Measurements from ENCODE around the gene MACROD2.

MACROD2 gene

GRCh38 chr20:15289337-15289736 lies 1294.0 kb downstream of the MACROD2 start:
- POLR2A ChIA-PET, result no interaction called here
- no peak overlapping the region for H3K27ac ChIP-seq (ENCODE audit: extremely low read depth, low read depth, low read length)
- CTCF ChIA-PET, result no interaction called here
- H3K9me3 ChIP-seq (ENCODE audit: control insufficient read depth, insufficient read depth, low read depth, low read length), result no peaks in the 10 kb centered on the region
- no peaks in the 10 kb centered on the region for H3K4me1 ChIP-seq (ENCODE audit: control insufficient read depth, insufficient read depth, low read length)
- TF ChIP-seq CTCF (tag by site-specific recombination; IDR thresholded peaks at IDR 0.05) (no peak), ZNF223 (tag by site-specific recombination; IDR thresholded peaks at IDR 0.05) (no peak), ZNF148 (tag by site-specific recombination; IDR thresholded peaks at IDR 0.05; ENCODE audit: borderline replicate concordance) (no peak), SP7 (tag by site-specific recombination; IDR thresholded peaks at IDR 0.05) (no peak), ZNF24 (tag by site-specific recombination; IDR thresholded peaks at IDR 0.05) (no peak), GLI4 (tag by site-specific recombination; IDR thresholded peaks at IDR 0.05) (no peak), ZNF174 (tag by site-specific recombination; IDR thresholded peaks at IDR 0.05) (no peak), HOXC10 (CRISPR knock-in tag; IDR thresholded peaks at IDR 0.05) (no peak), ZBTB8A (tag by site-specific recombination; IDR thresholded peaks at IDR 0.05) (no peak), ZNF274 (IDR thresholded peaks at IDR 0.05; ENCODE audit: low read length) (no peak), ZNF274 (tag by site-specific recombination; IDR thresholded peaks at IDR 0.05; ENCODE audit: borderline replicate concordance) (no peak), ZNF26 (tag by site-specific recombination; IDR thresholded peaks at IDR 0.05) (no peak), PRDM10 (tag by site-specific recombination; IDR thresholded peaks at IDR 0.05) (no peak), BCL6B (tag by site-specific recombination; IDR thresholded peaks at IDR 0.05) (no peak), ATF2 (tag by site-specific recombination; IDR thresholded peaks at IDR 0.05; ENCODE audit: low read depth) (no peak), ZNF701 (tag by site-specific recombination; IDR thresholded peaks at IDR 0.05) (no peak), ZXDB (tag by site-specific recombination; IDR thresholded peaks at IDR 0.05) (no peak)
- no peak overlapping the region for H3K4me3 ChIP-seq (ENCODE audit: low read depth, low read length)
- no peaks in the 10 kb centered on the region for H3K36me3 ChIP-seq (ENCODE audit: control insufficient read depth in 2 of 2, insufficient read depth in 1 of 2, low read length in 2 of 2)
